Activated naive CD4-positive, alpha-beta T cell treated with anti-CD3 and anti-CD28 coated beads, Interleukin-2, amount 50 U/mL, for 24 hours (primary cell): ENCODE results near the gene IGSF8.
"Not testable (repeated sequence)": the region's sequence is repeated elsewhere in the genome, so short reads cannot be mapped to it uniquely, and the experiment has no call there.

Experiments
- H3K27ac Mint-ChIP-seq: one replicate; pipeline ENCODE4 v1.8.0; 2021; ENCODE audit warnings: mild to moderate bottlenecking, mixed read lengths
- H3K27me3 Mint-ChIP-seq: one replicate; pipeline ENCODE4 v1.8.0; 2021; ENCODE audit warnings: mixed read lengths
- H3K36me3 Mint-ChIP-seq: one replicate; pipeline ENCODE4 v1.8.0; 2021; ENCODE audit warnings: mixed read lengths
- H3K4me1 Mint-ChIP-seq: one replicate; pipeline ENCODE4 v1.8.0; 2021; ENCODE audit warnings: mixed read lengths
- H3K4me3 Mint-ChIP-seq: one replicate; pipeline ENCODE4 v1.8.0; 2021; ENCODE audit warnings: mild to moderate bottlenecking, mixed read lengths
- H3K9me3 Mint-ChIP-seq: one replicate; pipeline ENCODE4 v1.8.0; 2021; ENCODE audit warnings: mixed read lengths

The IGSF8 gene

DNA sequence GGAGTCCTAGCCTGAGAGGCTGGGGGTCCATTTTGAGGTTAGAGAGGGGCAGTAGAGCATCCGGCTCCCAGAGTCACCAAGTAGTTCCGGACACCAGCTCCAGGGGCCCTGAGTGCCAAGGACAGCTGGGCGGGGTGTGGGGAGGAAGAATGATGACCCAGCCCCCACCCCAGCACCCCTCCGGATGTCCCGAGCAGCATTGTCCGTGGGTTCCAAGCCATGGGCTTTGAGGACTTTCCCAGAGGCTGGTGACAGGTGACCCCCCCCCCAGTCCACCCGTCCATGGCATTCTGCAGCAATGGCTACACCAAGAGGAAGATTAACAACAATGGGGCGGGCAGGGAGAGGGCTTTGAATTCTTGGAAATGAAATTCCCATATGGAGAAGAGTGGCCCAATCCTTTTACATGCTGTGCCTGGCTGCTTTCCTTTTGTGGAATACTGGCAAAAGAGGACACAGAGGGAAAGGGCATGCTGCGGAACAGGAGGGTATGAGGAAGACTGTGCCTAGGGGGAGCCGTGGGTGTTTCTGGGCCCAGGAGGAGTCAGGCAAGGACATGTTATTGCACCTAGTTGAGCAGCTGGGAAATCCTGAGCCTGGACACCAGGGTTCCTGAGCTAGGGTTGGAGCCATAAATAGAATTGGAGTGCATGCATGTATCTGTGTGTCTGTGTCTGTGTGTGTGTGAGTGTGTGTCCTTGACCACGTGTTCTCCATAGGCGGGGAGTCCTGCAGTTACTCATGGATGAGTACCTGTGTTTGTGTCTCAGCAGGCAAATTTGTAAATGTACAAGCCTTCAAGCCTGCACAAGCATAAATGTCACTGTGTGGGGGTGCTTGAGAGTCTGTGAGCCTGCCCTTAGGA is 18.1 kb upstream of the IGSF8 start:
- no peak overlapping the region for H3K4me3 Mint-ChIP-seq
- no peaks in the 10 kb centered on the region for H3K4me1 Mint-ChIP-seq
- no peaks in the 10 kb centered on the region for H3K36me3 Mint-ChIP-seq
- H3K27ac Mint-ChIP-seq = no peak overlapping the region
- H3K9me3 Mint-ChIP-seq = no peaks in the 10 kb centered on the region
- peaks cover 3% of the 10 kb centered on the region for H3K27me3 Mint-ChIP-seq

DNA sequence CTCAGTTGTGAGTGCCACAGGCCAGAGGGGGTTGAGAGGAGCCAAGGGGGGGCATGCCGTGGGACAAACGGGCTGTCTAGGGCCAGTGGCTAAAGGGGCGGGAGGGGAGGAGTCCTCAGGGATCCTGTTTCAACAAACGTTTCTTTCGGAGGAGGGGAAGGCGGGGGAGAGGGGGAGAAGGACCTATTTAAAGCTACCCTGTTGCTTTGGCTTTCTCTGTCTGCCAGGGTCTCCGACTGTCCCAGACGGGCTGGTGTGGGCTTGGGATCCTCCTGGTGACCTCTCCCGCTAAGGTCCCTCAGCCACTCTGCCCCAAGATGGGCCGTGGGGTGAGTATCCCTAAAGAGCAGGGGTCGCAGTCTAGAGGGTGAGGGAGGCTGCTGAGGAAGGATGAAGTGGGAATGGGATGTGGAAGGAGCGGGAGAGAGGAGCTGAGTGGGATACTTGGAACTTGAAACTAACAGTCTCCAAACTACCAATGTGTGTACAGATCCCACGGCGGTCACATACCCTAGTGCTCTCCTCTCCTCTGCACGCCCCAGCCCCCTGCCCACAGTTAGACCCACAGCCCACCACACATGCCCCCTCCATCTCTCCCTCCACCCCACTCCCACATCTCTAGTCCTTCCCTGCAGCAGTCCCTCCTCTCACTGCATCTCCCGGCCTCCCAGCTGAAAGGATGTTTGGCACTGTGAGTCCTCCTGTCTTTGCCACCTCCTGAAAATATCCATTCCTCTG is 17.3 kb upstream of the IGSF8 start, which contains the start of gene ATP1A2:
Gene ATP1A2 (plus strand): TSS at position 215 of the 738 bp plus-strand sequence. CDS start 103 bp downstream, at position 318.
- H3K4me3 Mint-ChIP-seq = no peak within 1 kb of the TSS
- no peaks in the 10 kb centered on the region for H3K4me1 Mint-ChIP-seq
- H3K27ac Mint-ChIP-seq = no peak within 1 kb of the TSS
- H3K36me3 Mint-ChIP-seq = no peaks in the 10 kb centered on the region
- peaks cover 3% of the 10 kb centered on the region for H3K27me3 Mint-ChIP-seq
- H3K9me3 Mint-ChIP-seq = no peaks in the 10 kb centered on the region

DNA sequence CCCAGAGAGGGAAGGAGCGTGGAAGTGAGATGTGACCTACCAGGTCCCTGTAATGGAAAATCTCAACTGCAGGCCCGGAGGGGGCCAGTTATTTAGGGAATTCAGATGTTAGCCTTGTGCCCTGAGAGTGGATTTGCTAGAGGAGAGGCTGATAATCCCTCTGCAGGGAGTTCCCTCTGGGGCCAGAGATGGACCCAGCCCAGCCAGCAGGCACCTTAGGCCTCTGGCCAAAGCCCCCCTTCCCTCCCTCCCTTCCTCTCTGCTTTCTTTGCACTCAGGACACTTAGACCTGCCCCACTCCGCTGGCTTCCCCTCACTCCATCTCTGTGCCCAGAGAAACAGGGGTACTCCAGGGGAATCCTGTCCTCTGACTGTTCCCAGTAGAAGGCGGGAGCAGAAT is 15.7 kb upstream of the IGSF8 start:
- H3K4me1 Mint-ChIP-seq = peaks cover under 1% of the 10 kb centered on the region
- no peaks in the 10 kb centered on the region for H3K36me3 Mint-ChIP-seq
- H3K4me3 Mint-ChIP-seq = no peak overlapping the region
- H3K27me3 Mint-ChIP-seq = peaks cover 3% of the 10 kb centered on the region
- no peaks in the 10 kb centered on the region for H3K9me3 Mint-ChIP-seq
- no peak overlapping the region for H3K27ac Mint-ChIP-seq

DNA sequence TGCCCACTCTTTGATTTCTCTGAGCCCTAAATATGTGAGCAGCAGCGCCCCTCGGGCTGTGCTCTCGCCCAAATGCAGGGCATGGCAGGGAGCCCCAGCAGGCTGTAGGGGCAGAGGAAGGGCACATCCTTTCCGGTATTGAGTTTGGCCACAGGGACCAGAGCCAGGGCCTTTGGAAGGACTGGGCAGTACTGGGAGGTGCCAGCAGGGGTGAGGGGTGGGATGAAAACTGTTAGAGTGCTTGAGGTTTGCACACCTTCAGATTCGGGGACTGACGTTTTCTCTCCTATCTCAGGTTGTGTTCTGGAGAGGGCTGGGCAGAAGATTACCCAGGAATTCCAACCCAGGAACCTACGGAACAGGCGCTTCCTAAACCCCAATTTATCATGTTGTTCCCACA is 15.0 kb upstream of the IGSF8 start:
- H3K27ac Mint-ChIP-seq = no peak overlapping the region
- H3K9me3 Mint-ChIP-seq = no peaks in the 10 kb centered on the region

DNA sequence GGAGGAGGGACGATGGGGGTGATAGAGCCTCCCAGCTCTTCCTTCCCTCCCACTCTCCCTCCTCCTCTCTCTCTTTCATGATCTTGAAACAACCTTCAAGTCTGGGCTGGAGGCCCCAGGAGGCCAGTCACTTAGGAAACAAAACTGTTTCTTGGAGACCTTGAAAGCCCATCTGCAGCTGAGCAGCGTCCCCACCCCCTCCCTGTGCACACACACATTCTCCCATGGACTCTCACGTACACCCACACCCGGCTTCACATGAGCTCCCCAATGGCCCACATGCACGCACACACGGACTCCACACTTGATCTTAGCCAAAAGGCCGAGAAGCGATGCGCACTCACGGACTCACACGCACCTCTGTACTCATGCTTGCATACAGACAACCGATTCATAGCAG is 13.9 kb upstream of the IGSF8 start:
- Mint-ChIP-seq H3K27ac (peak overlapping the region; percentile 73), H3K36me3 (no peaks in the 10 kb centered on the region), H3K27me3 (peaks cover 3% of the 10 kb centered on the region), H3K4me3 (no peak overlapping the region), H3K4me1 (peaks cover 5% of the 10 kb centered on the region), H3K9me3 (no peaks in the 10 kb centered on the region)

More for the DNA sequence above, 15.0 kb upstream of the IGSF8 start:
- Mint-ChIP-seq H3K36me3 (no peaks in the 10 kb centered on the region), H3K4me1 (peaks cover 5% of the 10 kb centered on the region), H3K4me3 (no peak overlapping the region), H3K27me3 (peaks cover 3% of the 10 kb centered on the region)

DNA sequence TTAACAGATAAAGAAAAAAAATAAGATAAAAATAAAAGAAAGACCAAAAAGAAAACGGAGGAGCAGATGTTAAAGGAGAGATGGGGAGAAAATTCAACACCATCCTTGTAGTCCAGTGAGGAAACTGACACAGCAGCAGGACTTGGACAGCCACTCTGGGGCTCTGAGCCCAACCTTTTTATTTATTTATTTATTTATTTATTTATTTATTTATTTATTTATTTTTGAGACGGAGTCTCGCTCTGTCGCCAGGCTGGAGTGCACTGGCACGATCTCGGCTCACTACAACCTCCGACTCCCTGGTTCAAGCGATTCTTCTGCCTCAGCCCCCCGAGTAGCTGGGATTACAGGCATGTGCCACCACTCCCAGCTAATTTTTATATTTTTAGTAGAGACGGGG is 13.0 kb upstream of the IGSF8 start:
- H3K36me3 Mint-ChIP-seq, H3K9me3 Mint-ChIP-seq, H3K4me1 Mint-ChIP-seq: not testable (repeated sequence)

DNA sequence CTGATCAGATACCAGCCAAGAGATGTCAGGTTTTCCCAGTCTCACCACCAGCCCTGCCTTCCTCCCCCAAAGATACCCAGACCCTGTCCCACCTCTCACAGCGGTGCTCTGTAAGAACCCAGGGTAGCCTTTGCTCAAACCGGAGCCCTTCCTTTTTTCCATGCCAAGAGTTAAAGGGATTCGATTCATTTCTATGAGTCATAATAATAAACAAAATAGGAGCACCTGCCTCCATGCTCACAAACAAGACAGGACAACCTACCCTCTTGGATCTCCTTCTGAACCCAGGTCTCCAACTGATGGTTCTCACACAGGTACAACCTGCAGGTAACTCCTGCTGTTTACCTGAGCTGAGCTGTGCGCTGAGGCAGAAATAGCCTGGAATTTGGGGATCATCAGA is 11.3 kb upstream of the IGSF8 start:
- H3K4me1 Mint-ChIP-seq = peaks cover 5% of the 10 kb centered on the region
- H3K4me3 Mint-ChIP-seq = no peak overlapping the region
- H3K27ac Mint-ChIP-seq = peak overlapping the region; percentile 14
- H3K9me3 Mint-ChIP-seq = no peaks in the 10 kb centered on the region
- no peaks in the 10 kb centered on the region for H3K36me3 Mint-ChIP-seq
- no peaks in the 10 kb centered on the region for H3K27me3 Mint-ChIP-seq

More for the DNA sequence above, 13.0 kb upstream of the IGSF8 start:
- not testable (repeated sequence) for H3K27me3 Mint-ChIP-seq, H3K4me3 Mint-ChIP-seq, H3K27ac Mint-ChIP-seq

DNA sequence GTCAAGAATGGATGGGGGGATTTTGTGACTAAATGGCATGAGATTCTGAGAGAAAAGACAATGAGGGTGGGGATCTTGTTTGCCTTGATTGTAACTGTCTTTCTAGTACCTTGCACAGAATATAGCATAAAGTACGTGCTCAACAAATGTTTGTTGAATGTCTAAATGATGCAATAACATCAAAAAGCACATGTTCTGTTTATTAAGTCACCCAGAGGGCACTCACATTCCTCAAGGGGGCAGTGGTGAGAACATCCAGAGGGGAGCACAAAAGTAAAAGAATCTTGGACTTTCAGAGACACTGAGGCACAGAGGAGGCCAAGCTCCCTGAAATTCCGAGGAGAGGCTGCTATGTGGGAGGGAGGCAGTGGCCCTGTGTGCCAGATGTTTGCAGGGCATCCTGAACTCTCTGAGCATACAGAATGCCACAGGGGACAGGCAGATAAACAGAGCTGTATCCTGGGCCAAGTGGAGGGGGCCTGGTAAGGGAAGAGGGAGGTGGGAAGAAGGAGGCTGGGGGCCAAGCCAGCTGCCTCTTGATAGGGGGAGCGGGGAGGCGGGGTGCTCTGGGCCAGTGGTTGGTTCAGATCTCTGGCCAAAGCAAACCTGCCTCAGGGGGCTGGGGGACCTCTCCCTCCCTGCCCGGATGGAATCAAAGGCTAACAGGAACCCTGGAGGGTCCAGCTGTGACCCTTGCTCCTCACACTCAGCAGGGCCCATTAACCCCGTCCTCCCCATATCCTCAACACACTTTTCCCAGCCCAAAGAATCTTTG is 10.7 kb upstream of the IGSF8 start:
- H3K27me3 Mint-ChIP-seq = no peaks in the 10 kb centered on the region
- H3K4me3 Mint-ChIP-seq = no peak overlapping the region
- peaks cover 5% of the 10 kb centered on the region for H3K4me1 Mint-ChIP-seq
- H3K9me3 Mint-ChIP-seq = no peaks in the 10 kb centered on the region
- peak overlapping the region; percentile 84 for H3K27ac Mint-ChIP-seq
- H3K36me3 Mint-ChIP-seq = no peaks in the 10 kb centered on the region

DNA sequence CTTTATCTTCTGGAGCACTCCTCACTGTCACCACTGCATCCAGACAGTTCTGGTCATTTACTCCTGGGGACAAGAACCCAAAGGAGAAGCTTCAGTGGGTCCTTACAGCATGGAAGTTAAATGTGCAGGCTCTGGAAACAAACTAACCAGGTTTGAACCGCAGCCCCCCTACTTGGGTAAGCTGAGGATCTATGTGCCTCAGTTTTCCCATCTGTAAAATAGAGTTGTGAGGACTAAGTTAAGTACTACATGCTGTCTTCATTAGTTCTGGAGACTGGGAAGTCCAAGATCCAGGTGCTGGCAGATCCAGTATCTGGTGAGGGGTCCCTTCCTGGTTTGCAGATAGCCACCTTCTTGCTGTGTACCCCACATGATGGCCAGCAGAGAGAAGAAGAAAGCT is 9.1 kb upstream of the IGSF8 start:
- Mint-ChIP-seq H3K36me3 (no peaks in the 10 kb centered on the region), H3K9me3 (no peaks in the 10 kb centered on the region), H3K27me3 (no peaks in the 10 kb centered on the region), H3K27ac (no peak overlapping the region), H3K4me1 (peaks cover 14% of the 10 kb centered on the region), H3K4me3 (no peak overlapping the region)

DNA sequence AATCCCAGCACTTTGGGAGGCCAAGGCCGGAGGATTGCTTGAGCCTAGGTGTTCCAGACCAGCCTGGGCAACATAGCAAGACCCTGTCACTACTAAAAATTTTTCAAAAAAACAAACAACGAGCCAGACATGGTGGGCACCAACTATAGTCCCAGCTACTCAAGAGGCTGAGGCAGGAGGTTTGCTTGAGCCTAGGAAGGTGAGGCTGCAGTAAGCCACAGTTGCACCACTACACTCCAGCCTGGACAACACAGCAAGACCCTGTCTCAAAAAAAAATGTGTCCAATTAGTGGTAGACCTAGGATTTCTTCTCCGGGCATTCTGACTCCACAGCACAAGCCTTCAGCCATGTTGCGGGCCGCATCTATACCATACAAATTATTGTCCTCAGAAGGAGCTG is 6.7 kb upstream of the IGSF8 start:
- H3K4me3 Mint-ChIP-seq = no peak overlapping the region
- H3K9me3 Mint-ChIP-seq = no peaks in the 10 kb centered on the region
- no peaks in the 10 kb centered on the region for H3K36me3 Mint-ChIP-seq
- H3K4me1 Mint-ChIP-seq = peaks cover 36% of the 10 kb centered on the region
- H3K27ac Mint-ChIP-seq = no peak overlapping the region
- no peaks in the 10 kb centered on the region for H3K27me3 Mint-ChIP-seq

DNA sequence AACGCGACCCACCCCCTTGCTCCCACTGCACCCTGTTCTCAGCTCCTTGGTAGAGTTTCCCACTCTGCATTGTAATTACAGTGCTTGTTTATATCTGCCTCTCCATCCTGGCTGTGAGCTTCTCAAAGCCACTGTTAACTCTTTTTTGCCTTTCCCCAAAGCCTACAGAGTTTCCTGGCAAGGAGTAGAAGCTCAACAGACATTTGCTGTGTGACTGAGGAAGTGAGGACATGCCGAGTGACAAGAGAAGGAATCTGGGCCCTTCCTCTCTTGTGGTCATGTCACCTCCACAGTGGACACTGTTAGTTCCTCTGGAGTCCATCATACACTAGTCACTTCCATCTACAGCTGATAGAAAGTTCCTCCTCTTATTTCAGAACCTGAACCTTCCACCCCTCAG is 6.1 kb upstream of the IGSF8 start:
- H3K27me3 Mint-ChIP-seq = no peaks in the 10 kb centered on the region
- no peak overlapping the region for H3K4me3 Mint-ChIP-seq
- peaks cover 40% of the 10 kb centered on the region for H3K4me1 Mint-ChIP-seq
- no peaks in the 10 kb centered on the region for H3K36me3 Mint-ChIP-seq
- no peak overlapping the region for H3K27ac Mint-ChIP-seq
- H3K9me3 Mint-ChIP-seq = no peaks in the 10 kb centered on the region

DNA sequence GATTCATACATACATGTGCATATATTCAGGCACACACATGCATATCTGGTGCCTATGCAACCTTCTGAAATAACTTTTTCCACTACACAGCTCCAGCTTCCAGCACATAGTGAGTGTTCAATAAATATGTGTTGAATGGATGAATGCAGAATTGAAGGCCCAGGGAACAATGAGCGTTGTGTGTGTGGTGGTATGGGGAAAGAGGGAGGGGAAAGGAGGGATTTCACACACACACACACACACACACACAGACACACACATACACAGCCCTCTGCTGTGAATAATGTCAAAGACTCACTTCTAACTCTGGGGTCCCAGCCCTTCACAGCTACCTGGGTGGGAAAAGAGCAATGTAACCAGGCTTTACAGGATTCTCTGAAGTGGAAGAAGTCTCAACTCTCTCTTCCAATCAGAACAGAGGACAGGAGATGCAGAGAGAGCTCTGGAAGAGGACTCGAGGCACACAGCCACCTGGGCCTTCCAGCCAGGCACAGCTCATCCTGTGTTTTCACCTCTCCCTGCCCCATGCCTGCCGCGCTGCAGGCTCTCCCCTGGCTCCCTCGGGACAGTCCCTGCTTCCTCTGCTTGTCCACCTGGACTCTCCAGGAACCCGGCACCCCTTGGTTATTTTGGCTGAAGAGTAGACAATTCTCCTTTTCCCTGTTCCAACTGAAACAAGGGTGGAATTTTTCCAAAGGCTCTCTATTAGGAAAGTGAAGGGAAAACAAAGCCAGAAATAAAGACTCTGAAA is 5.4 kb upstream of the IGSF8 start:
- H3K9me3 Mint-ChIP-seq = no peaks in the 10 kb centered on the region
- H3K27ac Mint-ChIP-seq = no peak overlapping the region
- H3K4me3 Mint-ChIP-seq = no peak overlapping the region
- H3K27me3 Mint-ChIP-seq = no peaks in the 10 kb centered on the region
- peaks cover 42% of the 10 kb centered on the region for H3K4me1 Mint-ChIP-seq
- no peaks in the 10 kb centered on the region for H3K36me3 Mint-ChIP-seq

DNA sequence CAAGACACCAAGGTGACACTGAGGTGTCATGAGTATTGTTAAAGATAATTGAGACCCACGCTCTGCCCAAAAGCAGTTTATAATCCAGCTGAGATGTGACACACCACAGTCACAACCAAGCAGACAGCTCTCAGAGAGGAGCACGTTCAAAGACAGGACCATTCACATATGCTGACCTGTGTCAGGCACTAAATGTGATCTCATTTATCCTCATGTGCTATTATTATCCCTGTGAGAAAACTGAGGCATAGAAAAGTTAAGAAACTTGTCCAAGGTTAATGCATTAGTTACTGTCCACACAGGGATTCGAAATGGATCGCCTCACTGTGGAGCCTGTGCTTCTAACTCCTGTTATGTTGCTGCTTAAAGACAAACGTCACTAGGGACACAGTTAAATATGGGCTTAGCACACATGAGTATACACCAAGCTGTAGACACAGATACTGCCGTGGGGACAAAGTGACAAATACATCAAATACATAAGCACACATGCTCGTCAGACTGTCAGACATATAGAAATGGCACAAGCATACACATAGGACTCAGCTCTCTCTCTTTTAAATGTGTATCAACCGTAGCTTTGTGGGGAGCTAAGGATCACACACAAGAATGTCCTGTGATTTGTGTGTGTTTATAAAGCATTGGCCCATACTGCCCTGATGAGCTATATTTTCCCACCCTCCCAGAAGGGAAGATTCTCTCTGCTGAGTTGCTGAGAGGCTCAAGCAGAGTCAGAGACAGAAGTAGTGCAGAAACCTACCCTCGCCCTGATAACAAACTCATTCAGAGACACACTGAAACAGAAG is 3.5 kb upstream of the IGSF8 start:
- H3K27ac Mint-ChIP-seq = peak overlapping the region; percentile 77
- no peak overlapping the region for H3K4me3 Mint-ChIP-seq
- no peaks in the 10 kb centered on the region for H3K27me3 Mint-ChIP-seq
- no peaks in the 10 kb centered on the region for H3K9me3 Mint-ChIP-seq
- no peaks in the 10 kb centered on the region for H3K36me3 Mint-ChIP-seq
- peaks cover 50% of the 10 kb centered on the region for H3K4me1 Mint-ChIP-seq

DNA sequence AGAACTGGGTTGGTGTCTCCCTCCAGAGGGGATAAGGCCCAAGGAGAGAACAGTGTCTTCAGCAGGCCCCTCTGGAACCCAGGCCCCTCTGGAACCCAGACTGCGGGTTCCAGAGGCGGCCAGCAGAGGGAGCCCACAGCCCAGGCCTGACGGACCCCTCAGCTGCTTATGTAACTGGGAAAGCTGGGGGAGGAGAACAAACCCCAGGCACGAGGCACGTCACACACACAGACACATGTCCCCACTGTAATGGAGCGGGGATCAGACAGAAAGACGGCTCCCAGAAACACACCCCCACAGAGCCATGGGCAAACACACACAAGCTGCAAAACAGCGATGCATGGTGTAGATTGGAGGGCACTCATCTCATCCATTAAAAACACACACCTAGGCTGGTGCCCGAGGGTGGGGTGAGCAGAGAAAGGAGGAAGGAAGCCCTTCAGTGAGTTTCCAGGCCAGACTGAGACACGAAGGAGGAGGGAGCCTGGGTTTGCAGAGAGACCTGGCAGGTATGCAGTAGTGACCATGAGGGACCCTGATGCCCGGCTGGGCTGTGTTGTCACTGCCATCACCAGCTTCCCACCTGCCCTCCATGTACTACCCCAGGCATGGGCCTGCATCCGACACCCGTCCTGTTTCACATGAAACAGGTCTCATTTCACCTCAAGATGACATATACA is 2.8 kb upstream of the IGSF8 start:
- Mint-ChIP-seq H3K9me3 (no peaks in the 10 kb centered on the region), H3K27ac (peak overlapping the region; percentile 93), H3K4me1 (peaks cover 57% of the 10 kb centered on the region), H3K36me3 (no peaks in the 10 kb centered on the region), H3K4me3 (peak overlapping the region; percentile 57), H3K27me3 (no peaks in the 10 kb centered on the region)
